VCaP (cell line): ENCODE data around the gene BDH1.
A peak's percentile ranks its signal among the peaks of the same experiment; 100 is the strongest.

ENCODE experiments used
- H3K27ac ChIP-seq: fragments of 450-650 bp; 2 replicates; pipeline ENCODE4 v1.5.1; 2017
- TF ChIP-seq, protein P1 (sequence below): fragments of 450-650 bp; conservative IDR thresholded peaks from 2 replicates; pipeline ENCODE4 v1.5.1; 2017; ENCODE audit warnings: mild to moderate bottlenecking, moderate library complexity

BDH1 gene

DNA sequence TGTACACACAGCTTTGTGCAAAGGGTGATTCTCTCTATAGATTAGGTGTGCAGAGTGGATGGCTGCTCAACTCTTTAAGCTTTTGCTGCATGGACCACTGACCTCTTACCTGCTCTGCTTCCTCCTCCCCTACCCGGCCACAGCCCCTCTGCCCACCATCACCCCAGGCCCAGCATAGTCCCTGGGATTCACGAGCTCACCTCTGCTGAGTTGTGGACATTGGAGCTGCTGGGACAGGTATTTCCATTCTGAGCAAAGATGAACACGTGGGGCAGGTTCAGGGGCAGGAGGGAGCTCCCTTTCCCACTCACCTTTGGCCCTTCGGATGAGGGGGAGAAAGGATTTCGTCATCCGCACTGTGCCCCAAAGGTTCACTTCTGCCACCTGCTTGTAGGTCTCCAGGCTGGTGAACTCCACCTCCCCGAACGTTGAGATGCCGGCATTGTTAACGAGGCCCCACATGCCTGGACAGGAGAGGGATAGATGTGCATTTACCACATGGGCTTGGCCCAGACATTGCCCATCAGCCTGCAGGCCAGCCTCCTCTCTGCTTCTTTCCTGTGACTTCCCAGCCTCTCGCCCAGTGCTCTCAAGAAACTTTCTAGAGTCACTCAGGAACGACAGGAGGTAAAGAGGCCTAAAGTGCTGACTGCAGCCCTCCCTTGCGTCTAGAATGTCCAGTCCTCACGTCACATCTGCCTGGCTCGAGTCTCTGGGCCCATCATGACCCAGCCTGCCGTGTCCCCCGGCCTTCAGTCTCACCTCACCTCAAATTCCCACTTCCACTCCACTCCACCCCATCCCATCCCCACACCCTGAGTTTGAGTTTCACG, 41.6 kb downstream of the BDH1 start:
- H3K27ac ChIP-seq = no peak overlapping the region
- TF ChIP-seq, protein P1, sequence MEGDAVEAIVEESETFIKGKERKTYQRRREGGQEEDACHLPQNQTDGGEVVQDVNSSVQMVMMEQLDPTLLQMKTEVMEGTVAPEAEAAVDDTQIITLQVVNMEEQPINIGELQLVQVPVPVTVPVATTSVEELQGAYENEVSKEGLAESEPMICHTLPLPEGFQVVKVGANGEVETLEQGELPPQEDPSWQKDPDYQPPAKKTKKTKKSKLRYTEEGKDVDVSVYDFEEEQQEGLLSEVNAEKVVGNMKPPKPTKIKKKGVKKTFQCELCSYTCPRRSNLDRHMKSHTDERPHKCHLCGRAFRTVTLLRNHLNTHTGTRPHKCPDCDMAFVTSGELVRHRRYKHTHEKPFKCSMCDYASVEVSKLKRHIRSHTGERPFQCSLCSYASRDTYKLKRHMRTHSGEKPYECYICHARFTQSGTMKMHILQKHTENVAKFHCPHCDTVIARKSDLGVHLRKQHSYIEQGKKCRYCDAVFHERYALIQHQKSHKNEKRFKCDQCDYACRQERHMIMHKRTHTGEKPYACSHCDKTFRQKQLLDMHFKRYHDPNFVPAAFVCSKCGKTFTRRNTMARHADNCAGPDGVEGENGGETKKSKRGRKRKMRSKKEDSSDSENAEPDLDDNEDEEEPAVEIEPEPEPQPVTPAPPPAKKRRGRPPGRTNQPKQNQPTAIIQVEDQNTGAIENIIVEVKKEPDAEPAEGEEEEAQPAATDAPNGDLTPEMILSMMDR = no peak

DNA sequence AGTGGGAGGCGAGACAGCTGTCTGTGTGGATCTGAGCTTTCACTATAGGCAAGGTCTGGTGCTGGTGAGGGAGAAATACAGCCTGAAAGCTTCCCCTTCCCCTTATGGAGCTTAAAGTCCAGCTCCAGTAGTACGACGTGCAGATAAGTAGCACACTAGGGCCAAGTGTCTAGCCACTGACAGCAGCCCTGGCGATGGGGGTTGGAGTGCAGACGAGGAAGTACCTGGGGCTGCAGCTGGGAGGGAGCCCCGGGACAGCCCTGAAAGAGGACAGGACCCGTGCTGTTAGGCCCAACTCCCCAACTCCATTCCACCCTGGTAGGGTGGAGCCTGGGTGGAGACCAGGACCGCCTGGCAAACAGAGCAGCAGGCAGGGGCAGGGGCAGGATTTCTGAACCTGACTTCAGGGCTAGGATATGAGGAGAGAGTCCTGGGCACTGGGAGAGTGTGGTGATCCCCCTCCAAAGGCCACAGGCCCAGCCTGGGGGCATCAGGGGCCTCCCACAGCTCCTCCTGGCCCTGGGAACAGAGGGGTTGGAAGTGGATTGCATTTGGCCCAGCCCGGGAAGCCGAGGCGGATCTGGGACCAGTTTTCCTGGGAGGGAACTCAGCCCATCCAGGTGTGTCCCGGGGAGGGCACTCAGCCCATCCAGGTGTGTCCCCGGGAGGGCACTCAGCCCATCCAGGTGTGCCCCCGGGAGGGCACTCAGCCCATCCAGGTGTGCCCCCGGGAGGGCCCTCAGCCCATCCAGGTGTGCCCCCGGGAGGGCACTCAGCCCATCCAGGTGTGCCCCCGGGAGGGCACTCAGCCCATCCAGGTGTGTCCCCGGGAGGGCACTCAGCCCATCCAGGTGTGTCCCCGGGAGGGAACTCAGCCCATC, 42.8 kb downstream of the BDH1 start:
- H3K27ac ChIP-seq = no peak overlapping the region
- TF ChIP-seq, protein P1 = no peak

DNA sequence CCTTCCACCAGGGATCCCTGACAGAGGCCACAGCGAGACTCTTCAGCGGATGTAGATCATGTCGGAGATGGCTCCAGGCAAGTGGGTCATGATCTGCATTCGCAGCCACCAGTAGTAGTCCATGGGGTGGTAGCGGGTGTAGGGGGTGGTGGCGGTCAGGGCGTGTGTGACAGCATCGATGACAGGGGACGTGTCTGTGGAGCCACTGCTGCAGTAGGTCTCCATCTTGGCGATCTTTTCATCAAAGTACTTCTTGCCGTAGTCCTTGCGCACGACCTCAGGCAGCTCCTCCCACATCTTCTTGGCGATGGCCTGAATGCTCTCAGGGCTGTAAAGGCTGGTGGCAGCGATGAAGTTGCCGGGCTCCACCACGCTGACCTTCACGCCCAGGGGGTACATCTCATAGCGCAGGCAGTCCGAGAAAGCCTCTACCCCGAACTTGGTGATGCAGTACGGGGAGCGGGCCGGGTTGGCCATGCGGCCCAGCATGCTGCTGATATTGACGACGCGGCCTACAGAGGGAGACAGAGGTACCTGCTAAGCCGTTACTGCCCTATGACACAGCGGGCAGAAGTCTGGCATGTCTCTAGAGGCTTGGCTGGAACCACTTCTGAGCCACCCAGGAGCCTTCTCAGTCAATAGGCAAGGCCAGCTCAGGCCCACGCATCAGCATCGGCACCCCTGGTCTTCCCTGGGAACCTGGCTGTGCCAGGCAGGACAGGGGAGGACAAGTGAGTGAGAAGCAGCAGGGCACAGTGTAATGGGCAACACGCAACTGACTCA, 43.7 kb downstream of the BDH1 start:
- H3K27ac ChIP-seq = no peak overlapping the region
- TF ChIP-seq, protein P1 = no peak

DNA sequence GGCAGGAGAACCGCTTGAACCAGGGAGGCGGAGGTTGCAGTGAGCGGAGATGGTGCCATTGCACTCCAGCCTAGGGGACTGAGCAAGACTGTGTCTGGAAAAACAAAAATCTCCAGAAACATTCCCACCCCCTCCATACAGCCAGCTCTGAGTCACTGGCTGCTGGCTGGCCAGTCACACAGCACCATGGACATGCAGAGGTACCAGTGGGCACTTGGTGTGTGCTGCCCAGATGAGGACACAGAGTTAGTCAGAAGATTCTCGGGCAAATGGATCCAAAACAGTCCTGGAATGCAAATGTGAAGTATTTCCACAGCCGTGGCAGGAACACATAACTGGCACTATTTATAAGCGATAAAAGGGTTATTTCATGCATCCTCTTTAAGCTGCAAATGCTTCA, 44.6 kb downstream of the BDH1 start:
- H3K27ac ChIP-seq = no peak overlapping the region
- TF ChIP-seq, protein P1 = no peak

DNA sequence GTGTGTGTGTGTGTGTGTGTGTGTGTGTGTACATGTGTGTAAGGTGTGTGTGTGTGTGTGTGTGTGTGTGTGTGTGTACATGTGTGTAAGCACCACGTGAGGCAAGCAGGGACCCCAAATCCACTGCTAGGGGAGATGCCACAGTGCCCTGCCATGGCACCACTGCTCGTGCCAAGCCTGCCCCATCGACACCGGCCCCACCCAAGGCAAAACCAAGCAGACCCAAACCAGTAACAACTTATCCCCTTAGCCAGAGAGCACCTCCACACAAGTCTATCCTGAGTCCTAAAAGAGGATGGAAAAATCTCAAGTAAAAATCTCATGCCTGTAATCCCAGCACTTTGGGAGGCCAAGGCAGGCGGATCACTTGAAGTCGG, 45.1 kb downstream of the BDH1 start:
- no peak overlapping the region for H3K27ac ChIP-seq

DNA sequence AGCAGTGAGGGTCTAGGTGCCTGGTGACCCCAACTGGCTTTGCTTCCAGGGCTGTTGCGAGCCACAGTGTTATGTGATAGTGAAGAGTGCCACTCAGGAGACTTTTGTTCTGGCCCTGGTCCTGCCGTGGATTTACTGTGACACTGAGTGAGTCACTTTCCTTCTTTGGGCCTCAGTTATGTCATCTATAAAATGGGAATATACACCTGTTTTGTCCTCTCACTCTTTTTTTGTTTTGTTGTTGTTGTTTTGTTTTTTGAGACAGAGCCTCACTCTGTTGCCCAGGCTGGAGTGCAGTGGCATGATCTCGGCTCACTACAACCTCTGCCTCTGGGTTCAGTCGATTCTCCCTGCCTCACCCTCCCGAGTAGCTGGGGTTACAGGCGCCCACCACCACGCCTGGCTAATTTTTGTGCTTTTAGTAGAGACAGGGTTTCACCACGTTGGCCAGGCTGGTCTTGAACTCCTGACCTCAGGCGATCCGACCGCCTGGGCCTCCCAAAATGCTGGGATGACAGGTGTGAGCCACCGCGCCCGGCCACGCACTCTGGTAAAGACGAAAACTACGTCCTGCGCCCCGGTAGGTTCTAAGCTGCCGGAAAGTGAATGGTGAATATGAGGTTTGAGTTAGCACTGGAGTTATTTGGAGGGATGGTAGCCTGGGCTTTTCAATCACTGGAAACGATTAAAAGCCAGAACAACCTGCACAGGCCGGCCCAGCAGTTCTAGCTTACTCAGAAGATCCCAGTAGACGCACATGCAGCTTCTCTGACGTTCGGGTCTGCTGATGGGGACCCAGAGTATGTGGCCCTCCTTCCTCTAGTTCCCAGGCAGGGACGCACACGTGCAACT, 46.6 kb downstream of the BDH1 start:
- TF ChIP-seq, protein P1 = no peak
- peak overlapping the region; percentile 60 for H3K27ac ChIP-seq

More for the DNA sequence above, 45.1 kb downstream of the BDH1 start:
- TF ChIP-seq, protein P1 = no peak
